HG02571 (cell line): ENCODE results near the gene CNPY1.

ENCODE experiments used
- ATAC-seq: cut with Tn5 transposase; IDR thresholded peaks from one replicate; pipeline ENCODE4 v1.9.1; 2021; ENCODE audit warnings: mild to moderate bottlenecking, moderate library complexity; ENCODE audit not compliant: unreplicated experiment

CNPY1 gene

DNA sequence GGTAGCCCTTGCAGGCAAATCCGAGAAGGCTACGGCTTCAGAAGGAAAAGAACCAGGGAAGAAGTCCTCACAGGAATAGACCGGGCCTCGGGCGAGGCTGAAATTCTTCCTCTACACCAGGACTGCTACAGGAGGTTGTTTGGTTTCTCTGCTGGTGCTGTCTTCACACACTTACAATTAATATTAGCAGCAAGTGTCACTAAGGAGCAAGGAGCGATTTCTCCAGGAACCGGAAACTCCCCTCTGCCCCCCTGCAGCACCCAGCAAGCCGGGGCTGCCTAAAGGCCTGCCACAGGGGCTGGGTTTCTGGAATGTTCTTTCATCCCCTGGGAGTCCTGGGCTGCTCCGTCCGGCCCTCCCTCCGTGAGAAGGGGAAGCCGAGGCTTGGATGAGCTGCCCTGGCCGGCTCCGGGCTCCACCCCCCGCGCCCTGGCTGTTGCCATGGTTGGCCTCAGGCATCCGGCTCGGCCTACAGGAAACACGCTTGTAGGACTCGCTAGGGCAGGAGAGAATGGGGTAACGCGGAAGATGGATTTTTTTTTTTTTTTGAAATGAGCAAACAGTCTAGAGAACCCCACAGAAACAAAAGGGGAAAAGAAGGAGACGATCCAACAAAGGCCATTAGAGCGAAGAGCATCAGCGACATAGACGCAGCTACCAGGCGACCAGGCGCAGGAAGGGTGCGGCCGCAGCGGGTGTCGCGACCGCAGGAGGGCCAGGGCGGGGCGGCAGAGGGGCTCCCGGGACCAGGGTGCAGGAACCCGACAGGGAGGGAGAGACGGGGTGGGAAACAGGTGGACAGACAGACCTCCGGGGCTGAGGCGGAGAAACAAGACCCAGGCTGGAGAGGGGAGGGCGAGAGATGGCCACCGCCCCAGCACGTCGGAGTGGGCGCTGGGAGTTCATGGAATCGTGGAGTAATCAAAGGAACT lies 55.4 kb downstream of the CNPY1 start:
- ATAC-seq, result peak; percentile 90

DNA sequence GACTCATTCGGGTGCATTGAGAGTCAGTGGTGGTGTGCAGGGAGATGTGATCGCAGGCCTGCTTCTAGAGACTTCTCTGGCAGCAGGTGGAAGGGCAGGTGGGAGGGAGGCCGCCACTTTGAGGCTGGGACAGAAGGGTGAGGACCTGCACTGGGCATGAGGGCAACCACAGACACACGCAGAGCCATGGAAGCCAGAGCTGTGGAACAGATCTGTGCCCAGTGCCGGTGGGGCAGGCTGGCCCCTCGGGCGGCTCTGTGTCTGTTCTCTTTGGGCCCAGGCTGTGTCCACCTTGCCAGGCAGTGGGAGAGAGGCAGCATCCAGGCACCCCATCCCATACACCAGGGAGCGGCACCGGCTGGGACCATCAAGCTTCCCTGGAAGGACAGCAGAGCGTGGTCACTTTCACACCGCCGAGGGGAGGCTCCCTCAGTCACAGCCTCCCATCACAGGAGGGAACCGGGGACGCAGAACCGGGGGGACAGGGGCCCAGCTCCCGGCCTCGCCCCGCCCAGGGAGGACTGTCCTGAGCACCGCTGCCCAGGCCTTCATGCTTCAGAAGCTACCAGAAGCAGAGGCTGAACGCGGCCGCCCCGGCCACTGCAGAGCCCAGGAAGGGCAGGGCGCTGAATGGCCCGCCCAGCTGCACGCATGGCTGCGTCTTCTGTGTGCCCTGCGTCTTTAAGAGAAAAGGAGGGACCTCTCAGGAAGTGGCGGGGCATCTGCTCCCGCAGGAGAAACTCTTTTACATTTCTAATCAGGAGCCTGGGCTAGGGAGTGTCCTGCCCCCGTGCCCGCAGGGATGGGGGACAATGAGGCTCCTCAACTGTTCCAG lies 56.3 kb downstream of the CNPY1 start:
- ATAC-seq, result peak; percentile 44

DNA sequence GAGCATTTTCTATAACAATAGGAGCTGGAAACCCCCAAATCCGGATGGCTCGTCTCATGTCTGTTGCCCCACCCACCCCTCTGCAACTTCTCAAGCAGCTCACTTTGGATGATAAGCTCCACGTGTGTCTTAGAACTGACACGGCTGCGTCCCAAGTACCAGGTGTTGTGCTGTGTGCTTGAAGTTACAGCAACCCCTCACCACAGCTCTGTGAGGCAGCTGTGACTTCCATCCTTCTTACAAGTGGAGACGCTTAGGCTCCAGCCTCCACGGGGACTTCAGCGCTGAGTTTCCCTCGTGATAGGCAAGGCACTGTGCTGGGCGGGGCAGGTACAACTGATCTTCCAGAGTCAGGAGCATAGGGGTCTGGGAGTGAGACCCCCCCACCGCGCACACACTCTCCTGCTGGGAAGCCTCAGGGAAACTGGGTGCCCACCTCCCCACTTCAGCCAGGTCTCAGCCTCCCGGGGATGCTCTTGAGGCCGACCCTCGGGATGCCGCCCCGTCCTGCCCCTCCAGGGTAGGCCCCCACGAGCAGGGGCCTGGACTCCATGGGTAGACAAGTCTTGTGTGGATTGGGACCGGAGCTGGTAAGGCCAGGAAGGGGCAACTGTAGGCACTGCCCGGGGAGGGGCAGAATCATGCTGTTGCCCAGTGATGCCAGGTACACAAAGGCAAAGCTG lies 57.1 kb downstream of the CNPY1 start:
- ATAC-seq, result no peak

DNA sequence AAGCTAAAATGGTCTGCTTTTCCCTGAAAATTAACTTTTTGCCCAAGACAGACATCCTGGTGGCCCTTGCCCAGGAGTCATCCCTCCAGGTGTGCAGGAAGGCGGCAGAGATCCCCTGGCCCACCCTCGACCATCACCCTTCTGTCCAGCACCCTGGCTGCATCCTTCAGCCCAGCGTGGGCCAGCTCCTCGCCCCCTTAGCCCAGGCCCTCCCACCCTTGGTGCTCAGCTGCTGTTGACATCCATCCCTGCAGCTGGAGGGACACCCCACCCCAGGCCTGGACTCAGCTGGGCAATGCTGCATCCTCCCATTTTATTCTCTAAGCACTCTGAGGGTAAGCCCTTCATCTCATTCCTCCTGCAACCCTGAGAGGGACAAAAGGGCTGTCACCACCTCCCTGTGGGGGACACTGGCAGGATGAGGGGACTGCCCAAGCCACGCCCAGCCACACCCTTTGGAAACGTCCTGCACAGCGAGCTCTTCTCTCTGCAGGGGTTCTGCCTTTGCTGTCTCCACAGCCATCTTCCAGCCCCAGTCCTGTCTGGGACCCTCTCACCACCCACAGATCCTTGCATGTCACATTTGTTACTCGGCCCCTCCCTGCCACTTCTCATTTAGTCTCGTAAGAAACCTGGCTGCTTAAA lies 57.8 kb downstream of the CNPY1 start:
- ATAC-seq, result no peak

DNA sequence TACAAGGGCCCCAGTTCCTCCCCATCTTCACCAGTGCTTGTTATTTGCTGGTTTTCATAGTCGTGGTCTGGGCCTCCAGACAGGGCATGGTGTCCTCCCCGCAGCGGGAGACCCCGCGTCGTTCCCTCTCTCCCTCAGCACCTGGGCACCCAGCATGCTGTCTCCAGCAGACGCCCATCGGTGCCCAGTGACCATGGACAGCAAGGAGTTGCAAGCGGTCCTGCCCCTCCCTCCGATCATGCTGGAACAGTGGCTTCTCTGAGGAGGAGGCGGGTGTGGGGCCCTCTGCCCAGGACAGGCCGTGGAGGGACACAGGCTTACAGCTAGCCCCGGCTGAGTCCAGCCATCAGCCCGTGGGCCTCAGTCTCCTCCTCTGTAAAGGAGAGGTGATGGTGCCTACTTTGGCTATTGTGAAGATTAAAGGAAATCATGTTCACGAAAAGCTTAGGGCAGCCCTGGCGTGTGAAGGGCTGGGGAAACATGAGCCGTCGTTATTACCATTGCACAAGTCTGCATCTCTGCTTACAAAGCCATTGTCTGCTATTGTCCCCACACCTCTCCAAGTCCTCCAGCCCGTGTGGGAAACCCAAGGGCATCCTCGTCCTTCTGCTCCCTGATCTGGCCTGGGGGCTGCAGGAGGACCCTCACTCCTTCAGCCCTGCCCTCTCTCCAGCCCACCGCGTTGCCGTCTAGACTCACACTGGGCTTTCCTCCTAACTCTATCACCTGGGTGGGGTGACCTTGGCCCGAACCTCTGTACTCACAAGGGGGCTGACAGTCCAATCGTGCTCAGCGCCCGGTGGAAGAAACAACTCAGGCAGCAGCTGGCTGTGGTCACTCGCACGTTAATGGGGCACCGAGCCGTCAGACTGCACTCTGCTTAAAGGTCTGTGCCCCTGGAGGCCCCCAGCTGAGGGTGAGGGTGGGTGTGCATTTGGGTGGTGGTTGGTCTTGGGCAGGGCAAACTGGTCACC lies 58.6 kb downstream of the CNPY1 start:
- ATAC-seq, result no peak

DNA sequence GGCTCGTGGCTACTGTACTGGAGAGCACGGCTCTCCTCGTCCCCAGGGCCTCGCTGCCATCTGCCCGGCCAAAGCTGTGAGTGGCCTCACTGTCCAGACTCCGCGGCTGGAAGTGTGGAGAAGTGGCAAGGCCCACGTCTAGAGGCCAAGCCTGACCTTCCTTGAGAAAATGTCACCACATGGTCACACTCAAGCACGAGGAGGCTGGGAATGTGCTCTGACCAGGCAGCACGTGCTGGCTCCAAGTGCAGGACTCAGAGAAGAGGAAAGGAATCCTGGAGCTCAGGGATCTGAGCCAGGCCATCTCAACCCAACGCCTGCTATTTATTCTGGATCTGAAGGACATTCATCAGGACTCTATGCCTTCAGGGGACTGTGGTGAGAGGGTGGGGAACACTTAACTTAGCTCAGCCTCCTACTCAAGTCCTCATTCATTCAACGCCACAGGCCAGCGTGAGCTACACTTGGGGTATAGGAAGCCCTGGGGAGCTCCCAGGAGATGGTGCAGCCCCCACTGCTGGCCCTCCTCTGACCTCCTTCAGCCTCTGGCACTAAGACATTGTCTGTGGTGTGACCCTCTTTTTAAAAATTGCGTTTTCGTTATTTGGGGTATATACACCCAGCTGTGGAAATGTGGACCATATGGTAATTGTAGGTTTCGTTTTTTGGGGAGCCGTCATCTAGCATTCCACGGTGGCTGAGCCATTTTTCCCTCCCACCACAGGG lies 59.4 kb downstream of the CNPY1 start:
- no peak for ATAC-seq

DNA sequence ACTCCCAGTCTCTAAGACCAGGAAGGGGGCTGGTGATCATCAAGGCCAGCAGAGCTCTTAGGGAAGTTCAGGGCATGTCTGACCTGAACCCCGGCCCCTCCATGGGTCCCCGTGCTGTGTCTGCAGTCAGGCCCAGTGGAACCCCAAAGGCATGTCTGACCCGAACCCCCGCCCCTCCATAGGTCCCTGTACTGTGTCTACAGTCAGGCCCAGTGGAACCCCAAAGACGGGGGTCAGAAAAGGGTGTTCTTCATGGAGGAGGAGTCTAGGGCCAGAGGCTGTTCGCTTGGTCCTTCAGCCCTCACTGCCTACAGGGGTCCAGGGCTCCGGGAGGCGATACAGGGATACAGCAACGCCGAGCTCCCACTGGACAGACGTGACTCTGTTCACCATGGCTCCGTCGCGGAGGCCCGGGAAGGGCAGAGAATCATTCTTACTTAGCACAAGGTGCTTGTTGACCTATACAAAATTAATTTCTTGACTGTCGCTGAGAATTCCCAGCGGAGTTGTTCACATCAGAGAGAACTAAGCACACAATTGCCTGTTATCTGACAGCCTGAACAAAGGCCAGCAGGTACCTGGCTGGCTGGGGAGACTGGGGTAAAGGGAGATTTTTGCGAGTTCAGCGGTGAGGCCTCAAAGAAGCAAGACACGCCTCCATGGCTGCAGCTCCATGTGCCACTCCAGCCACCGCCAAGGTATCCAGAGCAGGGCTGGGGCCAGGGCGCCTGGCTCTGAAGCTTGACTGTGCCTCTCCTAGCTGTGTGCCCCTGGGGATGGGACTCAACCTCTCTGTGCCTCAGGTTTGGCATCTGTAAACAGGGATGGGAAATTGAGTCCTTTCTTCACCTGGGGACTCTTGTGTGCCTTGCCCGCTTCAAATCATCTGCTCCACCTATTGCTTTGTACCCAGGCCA lies 61.6 kb downstream of the CNPY1 start:
- ATAC-seq, result no peak

DNA sequence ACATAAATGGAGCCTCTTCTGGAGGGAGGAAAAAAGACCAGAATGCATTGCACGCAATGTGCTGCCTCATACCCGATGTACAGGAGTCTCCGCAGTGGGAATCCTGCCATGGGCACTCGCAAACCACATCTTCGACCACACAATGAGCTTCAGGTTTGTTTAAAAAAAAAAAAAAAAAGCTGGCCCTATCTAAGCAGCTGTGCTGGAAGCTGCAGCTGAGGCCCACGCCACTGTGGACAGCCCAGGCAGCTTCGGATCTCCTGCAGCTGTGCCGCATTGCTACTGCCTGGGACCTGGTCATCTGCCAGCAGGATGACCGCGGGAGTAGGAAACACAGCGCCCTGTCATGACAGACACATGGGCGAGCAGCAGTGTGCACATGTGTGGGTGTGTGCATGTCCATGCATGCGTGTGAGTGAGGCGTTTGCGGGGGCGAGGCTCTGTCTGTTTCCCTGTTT lies 62.5 kb downstream of the CNPY1 start:
- ATAC-seq, result no peak

DNA sequence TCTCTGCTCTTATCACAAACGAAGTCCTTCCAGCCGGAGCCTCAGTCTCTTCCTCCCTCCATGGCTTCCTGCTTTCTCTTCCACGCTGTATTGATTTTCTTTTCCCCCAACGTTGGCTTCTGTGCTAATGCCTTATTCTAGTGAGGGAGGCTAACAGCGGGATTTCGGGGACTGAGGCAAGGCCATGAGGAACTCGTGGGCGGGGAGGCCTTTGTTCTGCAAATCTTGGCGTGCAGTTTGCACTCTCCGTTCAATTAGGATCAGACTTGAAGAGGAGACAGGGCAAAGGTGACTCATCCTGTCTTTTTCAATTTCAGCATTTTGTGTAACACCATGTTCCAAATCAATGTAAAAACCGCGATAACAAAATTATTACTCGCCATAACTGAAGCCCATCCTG lies 63.1 kb downstream of the CNPY1 start:
- no peak for ATAC-seq

DNA sequence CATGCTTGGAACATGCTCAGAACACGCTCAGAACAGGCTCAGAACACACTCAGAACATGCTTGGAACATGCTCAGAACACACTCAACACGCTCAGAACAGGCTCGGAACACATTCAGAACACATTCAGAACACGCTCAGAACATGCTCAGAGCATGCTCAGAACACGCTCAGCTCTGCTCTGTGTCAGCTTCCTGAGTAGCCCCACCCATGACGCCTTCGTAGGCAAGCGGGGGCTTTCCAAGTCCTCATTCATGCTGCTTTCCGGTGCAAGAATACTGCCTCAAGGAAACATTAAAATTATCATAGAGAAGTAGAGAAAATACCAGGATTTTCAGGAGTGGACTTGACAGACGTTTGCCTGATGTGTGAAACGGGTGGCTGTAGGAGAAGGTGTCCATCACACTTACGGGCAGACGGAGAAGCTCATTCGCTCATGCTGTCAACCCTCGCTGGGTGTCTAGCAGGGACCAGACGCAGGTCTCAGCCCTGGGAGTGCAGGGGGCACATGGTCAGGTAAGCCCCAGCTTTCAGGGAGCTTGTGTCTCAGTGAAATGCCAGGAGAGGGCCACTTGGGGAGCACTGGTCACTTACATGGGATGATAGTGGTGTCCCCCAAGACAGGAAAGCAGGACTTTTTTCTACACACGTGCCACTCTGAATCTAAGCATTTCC lies 63.7 kb downstream of the CNPY1 start:
- no peak for ATAC-seq

DNA sequence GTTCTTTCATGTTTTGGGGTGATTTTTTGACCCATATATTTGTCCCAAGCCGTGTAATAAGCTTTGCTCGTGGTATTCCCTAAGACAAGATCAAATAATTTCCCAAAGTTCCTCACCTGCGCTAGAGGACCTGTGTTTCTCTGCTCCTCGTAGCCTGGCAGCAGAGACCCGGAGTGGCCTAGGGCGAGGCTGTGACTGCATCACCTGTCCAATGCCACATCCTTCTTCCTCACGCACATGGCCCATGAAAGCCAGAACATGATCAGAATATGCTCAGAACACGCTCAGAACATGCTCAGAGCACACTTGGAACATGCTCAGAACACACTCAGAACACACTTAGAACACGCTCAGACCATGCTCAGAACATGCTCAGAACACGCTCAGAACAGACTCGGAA lies 64.6 kb downstream of the CNPY1 start:
- no peak for ATAC-seq

DNA sequence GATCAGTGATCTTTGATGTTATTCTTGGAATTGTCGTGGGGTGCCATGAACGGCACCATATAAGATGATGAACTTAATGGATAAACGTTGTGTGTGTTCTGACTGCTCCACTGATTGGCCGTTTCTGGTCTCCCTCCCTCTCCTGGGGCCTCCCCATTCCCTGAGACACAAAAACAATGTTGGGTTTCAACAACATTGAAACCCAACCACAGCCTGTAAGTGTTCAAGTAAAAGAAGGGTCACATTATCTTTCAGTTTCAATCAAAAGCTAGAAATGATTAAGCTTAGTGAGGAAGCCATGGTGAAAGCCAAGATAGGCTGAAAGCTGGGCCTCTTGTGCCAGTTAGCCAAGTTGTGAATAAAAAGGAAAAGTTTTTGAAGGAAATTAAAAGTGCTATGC lies 68.9 kb downstream of the CNPY1 start:
- peak; percentile 91 for ATAC-seq

DNA sequence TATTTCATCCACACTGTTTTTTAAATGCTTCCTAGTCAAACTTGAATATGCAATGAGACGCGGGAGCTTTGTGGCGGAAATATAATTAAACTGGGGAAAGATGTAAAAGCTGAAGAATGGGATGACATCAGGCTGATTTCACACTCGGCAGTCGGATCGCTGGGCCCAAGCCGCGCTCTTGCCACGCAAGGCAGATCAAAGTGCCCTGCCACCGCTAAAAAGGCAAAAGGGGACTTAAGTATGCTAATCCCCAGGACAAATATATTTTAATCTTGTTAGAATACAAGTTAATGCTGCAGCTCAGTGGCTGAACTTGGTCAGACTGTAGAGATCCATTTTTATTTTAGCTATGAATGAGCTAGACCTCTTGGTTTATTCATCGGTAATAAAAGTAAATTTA lies 74.6 kb downstream of the CNPY1 start:
- ATAC-seq, result no peak

DNA sequence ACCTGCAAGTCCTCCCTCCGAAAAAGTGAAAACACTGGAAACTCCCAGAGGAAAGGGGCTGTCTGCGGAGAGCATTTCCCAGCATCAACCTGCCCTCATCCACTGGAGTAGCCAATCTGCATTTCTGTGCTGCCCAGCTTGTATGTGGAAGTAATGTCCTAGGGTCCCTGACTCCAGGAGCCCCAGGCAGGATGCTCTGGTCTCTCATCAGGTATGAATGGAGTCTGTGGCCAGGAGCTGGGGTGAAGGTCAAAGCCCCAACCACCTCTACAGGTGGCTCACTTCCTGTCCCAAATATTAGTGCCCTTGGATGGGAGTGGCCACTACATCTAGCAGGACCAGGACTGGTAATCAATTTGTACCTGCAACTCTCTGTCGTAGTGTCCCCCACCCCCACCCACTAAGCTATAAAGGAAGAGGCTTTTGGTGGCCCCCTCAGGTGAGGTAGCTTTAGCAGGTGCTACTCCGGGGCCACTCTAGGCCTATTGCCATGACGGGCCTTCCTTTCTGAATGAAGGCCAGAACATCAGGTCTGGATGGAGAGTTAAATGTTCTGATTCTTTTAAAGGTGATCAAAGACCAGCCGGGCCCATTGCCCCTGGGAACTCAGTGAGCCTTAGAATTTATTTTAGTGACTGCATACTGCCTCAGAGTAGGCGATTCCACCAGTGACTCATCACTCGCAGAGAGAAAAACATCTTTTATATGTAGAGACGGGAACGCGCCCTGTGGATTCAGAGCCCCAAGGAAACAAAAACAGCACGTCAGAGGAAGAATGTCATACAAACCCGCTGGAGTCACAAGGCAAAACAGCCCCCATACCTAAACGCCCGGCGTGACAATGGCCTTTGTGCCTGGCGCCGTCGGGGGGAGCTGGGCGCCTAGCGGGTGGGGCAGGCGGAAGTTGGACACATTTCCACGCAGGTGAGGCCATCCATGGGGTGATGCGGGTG lies 75.4 kb downstream of the CNPY1 start:
- no peak for ATAC-seq

DNA sequence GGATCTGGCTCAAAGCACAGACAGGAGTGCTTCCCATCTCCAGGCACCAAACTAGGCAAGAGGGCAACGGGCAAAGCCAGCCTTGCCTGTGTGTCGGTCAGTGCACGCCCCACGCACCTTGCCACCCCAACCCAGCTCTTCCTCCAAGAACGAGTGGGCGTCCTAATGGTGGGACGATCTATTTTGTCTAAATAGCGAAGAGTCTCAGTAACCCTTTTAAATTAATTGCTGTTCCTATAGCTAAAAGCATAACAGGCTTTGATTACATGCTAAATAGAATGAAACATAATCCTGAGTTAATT lies 76.2 kb downstream of the CNPY1 start:
- ATAC-seq, result no peak
